HG02798 (cell line): ENCODE measurements around the gene RUFY3.
"Not testable (repeated sequence)": the region's sequence is repeated elsewhere in the genome, so short reads cannot be mapped to it uniquely, and the experiment has no call there.

Experiments used
- ATAC-seq: cut with Tn5 transposase; IDR thresholded peaks from one replicate; pipeline ENCODE4 v1.9.1; 2021; ENCODE audit warnings: mild to moderate bottlenecking; ENCODE audit not compliant: unreplicated experiment, poor library complexity

The RUFY3 gene

DNA sequence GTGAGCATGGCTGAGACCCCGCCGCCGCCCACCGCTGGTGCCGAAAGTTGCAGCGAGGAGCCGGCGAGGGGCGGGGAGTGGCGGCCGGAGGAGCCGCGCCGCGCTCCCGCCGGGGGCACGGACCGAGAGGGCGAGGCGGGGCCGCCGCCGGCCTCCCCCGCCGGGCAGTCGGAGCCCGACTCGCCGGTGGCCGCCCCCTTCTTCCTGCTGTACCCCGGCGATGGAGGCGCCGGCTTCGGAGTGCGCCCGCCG lies 16.9 kb upstream of the RUFY3 start:
- ATAC-seq, result peak; percentile 44

DNA sequence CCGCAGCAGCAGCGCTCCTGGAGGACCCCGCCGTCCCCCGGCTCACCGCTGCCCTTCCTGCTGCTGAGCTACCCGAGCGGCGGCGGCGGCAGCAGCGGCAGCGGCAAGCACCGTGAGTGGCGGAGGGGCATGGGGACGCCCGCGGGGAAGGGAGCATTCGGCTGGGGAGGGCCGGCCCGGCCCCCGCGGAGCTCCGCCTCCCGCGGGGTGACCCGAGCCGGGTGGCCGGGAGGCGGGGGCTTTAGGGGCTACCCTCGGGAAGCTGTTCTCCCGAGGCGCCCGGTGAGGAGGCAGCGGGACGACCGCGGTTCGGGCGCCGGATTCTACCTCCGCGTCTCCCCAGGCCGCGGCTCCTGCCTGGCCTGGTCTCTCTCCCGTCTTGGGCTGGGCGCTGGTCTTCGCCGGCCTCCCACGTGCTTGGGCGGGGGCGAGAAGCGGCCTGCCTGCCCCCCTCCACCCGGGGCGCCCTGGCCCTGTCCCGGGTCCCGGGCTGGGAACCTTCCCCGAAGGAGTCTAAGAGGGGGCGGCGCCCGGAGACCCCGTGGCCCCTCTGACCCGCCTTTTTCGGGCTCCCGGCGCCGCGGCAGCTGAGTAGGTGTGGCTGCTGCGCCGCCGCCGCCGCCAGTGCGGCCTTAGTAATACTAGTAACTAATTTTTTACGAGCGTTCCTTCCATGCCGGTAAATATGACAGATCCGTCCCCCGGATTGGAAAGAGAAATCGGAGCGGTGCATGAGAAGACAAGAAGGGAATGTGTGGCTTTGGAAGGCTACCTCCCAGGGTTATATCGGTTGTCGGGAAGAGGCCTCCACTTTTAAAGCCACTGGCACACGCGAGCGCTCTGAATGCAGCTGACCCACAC lies 16.4 kb upstream of the RUFY3 start:
- peak; percentile 65 for ATAC-seq

DNA sequence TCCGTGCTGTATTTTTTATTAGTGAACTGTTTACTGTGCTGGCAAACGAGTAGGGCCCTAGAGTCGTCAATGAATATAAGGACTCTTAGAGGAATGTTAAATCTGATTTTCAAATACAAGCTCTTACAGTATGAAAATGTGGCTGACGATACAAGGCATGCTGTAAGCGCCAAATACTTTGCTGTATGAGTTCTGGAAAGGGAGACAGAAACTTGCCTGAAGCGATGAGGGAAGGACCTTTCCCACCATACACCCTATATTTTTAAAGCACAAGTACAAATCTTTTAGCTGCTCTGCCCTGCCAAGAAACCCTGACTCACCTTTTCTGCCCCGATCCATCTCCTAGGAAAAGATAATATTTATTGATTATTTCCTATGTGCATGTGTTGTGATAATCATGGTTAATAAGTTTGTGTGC lies 15.7 kb upstream of the RUFY3 start:
- no peak for ATAC-seq

DNA sequence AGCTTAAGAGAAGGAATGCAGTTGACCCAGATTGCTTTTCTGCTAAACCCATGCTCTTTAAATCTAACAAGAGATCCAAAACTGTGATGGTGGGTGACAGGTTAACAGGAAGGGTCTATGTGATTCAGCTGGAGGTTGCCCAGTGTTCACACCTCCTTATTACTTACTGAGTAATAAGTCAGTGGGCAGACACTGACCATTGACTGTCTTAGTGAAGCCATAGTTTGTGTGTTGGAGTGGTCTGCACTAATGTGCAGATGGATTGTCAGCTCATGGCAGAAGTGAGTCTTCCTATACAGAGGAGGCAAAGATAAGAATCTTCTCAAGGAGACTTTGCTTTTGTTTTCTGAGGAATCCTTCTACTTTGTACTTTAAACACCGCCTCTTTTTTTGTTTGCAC lies 15.2 kb upstream of the RUFY3 start:
- ATAC-seq, result no peak

DNA sequence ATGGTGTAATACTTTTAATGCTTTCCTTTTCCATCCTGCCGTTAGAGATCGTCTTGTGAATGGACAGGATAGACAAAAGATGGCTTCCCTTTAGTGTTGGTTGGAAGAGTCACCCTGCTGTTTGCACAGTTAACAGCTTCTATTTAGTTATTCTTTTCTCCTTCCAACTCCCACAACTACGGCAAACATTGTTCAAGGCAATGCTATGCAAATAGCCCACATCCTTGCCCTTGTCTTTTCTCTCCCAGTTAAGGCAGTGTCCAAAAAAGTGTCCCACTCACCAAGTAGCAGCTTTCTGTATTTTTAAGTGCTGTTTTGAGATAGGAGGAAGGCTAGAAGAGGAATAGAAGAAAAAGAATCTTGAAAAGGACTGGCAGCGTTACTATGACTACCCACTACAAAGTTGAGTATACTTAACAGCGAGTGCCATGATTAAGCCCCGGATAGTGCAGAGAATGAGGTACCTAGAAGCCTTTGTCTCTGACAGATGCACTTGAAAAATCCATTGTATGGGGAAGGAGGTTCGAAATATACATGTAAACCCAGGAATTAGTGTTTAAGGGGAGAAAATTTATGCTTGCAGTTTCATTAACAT lies 12.1 kb upstream of the RUFY3 start:
- ATAC-seq, result no peak

DNA sequence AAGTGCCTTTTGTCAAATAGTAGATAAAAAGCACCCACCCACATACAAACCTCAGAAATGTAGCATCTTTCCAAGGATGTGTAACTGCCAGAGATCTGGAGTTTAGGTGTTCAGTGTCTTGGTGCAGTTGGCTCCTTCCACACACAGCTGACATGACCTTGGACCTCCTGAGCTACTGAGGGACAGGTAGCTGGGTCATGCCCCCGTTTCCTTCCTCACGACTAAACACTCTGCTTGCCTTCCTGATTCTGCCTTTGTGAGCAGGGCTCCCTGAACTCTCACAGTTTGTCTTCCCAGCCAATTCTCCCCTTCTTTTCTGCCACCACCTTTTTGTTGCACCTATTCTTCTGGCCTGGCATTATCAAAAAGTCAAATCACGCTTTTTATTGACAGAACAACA lies 10.2 kb upstream of the RUFY3 start:
- no peak for ATAC-seq

DNA sequence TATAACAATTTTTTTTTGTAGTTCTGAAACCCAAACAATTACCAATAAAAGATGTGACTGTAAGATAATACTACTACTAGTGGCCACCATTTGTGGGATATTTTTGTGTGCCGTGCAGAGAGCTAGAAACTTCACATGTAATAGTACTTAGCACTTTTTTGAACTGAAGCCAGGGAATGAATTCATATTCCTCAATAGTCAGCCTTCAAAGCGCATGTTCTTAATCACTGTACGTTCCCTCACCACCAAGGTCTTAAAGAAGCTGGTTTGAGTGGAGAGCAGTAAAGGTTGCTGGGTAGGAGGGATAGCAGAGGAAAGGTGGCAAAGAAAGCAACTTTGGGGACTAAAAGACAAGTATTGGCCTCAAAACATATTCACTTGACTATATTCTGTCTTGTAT lies 9.6 kb upstream of the RUFY3 start:
- ATAC-seq, result no peak

DNA sequence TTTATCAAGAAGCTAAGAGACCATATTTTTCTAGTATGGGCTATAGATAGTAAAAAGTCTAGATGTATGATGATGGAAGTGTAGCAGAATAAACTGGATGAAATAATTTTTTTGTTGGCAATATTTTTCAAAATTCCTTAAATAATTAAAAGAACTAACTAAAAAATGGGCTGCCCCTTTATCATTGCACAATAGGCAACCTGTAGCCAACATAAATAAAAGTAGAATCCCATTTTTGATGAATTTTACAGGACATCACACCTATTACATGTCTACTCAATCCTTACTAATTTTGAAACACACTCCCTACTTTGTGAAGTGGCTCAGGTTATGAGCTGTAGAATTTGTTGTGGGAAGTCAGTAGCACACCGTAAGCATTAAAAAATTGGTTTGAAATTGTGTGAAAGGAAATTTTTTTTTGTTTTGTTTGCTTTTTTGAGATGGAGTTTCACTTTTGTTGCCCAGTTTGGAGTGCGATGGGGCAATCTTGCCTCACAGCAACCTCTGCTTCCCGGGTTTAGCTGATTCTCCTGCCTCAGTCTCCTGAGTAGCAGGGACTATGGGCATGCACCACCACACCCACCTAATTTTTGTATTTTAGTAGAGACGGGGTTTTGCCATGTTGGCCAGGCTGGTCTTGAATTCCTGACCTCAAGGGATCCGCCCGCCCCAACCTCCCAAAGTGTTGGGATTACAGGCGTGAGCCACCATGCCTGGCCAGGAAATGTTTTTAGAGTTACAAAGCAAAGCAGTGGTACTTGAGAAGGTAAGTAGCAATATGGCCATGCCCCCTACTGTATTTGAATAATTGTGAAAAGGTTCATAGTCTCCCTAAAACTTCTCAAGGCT lies 8.9 kb upstream of the RUFY3 start:
- peak; percentile 18 for ATAC-seq

DNA sequence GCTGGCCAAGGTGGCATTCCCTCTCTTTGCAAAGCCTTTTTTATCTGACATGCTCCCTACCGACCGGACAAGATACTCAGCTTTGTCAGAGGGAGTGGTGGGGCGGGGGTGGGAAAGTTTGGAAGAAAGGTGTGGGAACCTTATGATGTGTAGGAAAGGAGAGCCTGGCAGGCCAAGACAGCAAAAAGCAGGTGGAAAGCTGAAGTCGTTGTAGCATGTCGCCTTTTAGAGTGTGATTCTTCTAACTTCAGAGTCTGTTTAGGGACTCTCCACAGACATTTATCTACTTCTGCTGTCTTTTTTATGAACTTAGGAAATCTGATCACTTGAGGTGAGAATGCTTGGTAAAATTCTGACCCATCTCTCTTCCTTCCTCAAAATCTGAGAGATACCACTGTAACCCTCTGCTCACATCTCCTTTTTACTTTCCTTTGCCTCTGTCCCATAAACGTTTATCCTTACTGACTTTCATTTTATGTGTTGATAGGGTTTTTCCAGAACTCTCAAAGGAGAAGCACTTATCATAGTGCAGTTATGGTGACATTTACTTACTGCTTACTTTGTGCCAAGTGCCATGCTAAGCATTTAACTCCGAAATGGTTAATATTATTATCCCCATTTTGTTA lies 8.2 kb upstream of the RUFY3 start:
- peak; percentile 38 for ATAC-seq

DNA sequence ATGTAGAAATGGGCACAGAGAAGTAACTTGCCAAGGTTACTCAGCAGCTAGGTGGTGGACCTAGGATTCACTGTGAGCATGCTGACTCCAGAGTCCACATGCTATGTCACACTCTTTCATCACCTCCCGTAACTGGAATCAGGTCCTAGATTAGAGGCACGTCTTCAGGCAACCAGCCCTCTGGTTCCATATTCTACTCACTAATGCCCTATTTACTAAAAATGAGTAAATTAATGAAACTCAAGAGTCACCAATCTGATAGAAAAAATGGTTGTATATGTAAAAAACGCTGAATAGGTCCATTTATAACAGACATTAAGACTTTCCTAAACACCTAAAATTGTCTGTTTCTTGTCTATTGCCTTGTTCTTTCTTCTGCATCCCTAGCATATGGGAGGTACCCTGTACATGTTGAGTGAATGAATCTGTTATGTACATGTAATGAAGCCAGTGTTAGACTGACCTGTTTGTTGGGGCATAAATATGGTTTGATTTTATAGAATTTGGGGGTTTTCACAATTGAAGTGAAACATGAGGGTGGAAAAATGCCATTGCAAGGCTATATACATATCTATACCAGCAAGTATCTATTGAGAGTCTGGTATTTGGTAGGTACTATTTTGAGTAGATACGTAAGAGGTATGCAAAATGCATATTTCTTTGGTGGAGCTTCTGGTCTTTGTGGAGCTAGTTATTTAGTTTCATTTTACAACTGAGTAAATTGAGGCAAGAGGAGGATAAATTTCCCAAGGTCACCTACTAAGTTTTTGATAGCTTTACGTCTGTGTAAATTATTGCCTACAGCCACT lies 7.5 kb upstream of the RUFY3 start:
- ATAC-seq, result peak; percentile 55

DNA sequence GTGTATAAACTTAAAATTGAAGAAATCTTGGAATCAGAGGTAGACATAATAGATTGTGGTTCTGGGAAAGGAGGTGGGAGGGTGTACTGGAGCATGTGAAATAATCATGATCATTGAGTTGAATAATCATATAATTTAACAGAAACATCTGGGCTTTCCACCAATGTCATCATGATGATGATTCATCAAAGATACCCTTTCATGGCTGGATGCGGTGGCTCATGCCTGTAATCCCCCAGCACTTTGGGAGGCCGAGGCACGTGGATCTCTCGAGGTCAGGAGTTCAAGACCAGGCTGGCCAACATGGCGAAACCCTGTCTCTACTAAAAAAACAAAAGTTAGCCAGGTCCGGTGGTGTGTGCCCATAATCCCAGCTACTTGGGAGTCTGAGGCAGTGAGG lies 6.7 kb upstream of the RUFY3 start:
- no peak for ATAC-seq

DNA sequence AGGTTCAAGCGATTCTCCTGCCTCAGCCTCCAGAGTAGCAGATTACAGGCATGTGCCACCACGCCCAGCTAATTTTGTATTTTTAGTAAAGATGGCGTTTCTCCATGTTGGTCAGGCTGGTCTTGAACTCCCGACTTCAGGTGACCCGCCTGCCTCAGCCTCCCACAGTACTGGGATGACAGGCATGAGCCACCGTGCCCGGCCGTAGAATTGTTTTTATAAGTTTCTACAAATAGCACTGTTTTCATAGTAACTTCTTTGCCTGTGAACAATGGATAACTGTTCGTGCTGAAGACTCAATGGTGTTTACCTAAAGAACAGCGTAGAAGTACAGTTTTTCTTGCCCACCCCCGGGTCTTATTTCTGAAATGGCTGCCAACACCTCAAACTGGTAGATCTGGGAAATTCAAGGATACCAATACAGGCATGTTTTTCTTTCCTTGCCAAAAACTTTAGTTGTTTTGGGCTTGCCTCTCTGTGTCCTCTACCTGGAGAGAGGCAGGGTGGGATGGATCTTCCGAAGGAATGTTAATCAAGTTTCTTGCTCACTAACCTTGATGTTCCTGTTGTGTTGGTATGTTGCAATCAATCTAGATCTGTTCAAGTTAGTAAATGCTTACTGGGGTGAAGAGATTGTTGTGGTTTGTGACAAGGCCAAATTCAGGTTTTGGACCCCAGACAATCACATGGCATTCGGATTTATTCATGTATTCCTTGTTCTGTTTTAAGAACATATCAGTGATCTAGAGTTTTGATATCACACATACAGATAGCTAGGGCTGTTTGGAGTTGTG lies 2.8 kb upstream of the RUFY3 start:
- ATAC-seq, result no peak

DNA sequence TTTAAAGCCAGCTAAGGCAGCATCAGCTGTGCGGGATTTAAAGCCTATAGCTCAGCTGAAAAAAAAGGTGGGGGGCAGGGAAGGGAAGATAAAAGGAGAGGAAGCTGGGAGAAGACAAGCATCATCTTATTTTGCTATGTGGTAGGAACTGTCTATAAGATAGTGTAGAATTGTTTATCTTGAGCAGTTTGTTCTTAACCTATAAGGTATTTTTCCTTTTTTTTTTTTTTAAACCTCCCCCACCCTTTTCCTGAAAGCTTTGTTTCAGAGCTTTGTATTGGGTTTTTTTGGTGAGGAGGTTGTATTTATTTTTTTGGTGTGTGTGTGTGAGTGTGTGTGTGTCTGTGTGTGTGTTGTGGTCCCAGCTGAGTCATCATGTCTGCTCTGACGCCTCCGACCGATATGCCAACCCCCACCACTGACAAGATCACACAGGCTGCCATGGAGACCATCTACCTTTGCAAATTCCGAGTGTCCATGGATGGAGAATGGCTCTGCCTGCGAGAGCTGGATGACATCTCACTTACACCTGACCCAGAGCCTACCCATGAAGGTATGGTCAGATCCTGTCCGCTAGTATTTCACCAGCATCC lies 531 bp downstream of the RUFY3 start:
- ATAC-seq, result no peak

DNA sequence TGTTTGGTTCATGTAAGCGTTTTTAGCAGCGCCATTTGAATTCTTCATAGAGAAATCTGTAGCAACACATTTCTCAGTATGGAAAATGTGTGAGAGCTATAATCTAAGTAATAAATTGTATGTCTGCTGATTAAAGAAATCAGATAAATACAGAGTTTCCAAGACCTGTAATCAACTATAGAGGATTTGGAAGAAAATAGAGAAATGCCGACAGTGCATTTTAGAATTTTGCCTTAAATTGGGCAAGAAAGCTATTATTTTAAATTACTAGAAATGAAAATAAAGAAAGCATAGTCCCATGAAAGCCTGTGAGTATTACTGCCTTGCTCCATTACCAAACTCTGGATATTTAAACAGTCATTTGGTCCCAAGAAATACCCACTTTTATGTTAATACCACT lies 2.7 kb downstream of the RUFY3 start:
- no peak for ATAC-seq

DNA sequence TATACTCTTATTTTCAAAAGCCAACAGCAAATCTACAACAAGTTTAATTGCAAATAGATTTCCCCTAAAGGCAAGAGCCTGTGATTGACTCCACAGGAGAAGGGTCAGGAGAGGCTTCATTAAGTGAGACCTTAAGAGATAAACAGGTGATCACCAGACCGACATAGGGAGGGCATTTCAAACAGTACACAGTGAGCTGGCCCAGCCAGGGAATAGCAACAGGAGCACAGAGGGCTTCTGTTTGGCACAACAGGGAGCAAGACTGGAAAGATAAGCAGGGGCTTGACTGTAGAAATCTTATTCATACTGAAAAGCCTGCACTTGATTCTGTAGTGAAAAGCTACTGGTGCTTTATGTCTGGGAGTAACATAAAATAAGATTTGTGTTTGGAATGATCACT lies 3.9 kb downstream of the RUFY3 start:
- ATAC-seq, result no peak

DNA sequence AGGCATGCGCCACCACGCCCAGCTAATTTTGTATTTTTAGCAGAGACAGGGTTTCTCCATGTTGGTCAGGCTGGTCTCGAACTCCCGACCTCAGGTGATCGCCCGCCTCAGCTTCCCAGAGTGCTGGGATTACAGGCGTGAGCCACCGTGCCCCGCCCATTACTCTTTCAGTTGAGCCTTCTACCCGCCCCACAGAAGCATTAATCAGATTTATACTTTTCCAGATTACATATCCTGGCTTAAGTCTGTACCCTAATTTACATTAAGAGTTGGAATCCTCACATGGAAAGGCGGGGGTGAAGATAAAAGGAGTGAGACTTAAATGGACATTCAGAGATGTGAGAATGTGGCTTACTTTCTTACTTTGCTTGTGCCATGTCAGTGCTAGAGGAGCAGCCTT lies 4.8 kb downstream of the RUFY3 start:
- not testable (repeated sequence) for ATAC-seq

DNA sequence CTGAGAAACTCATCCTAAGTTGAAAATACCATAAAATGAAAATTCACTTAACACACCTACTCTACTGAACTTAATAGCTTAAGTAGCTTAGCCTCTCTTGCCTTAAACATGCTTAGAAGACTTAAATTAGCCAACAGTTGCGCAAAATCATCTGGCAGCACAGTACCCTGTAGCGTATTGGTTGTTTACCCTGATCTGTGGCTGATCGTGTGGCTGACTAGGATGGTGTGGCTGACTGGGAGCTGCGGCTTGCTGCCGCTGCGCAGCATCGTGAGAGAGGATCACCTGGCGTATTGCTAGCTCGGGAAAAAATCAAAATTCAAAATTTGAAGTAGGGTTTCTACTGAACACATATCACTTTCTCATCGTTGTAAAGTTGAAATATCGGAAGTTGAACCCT lies 6.3 kb downstream of the RUFY3 start:
- ATAC-seq, result no peak

DNA sequence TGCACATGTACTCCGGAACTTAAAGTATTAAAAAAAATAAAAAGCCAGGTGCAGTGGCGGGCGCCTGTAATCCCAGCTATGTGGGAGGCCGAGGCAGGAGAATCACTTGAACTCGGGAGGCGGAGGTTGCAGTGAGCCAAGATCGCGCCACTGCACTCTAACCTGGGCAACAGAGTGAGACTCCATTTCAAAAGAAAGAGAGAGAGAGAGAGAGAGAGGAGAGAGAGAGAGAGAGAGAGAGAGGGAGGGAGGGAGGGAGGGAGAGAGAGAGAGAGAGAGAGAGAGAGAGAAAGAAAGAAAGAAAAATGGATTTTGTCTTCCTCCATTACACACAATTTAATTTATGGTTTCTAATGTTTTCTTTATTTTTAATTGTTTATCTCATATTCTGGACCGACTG lies 11.1 kb downstream of the RUFY3 start:
- not testable (repeated sequence) for ATAC-seq
